Osteoblast (primary cell): ENCODE results near the gene RAB3GAP2. TPM values are rescaled to one million over a fixed set of nuclear protein-coding genes. Genes with fewer than 3 reads are reported as not detected.

Source experiments
- DNase-seq: peaks from one replicate; pipeline ENCODE4 v3.0.0; 2011; ENCODE audit warnings: low spot score, mixed read lengths; ENCODE audit not compliant: insufficient read length; ENCODE audit errors: missing footprints
- H2AFZ ChIP-seq: 2 replicates; pipeline ENCODE4 v1.6.0; 2011; ENCODE audit warnings: mild to moderate bottlenecking, low read length
- H3K27ac ChIP-seq: 2 replicates; pipeline ENCODE4 v1.5.1; 2011; ENCODE audit warnings: mild to moderate bottlenecking, low read depth, low read length, moderate library complexity
- H3K27me3 ChIP-seq: 2 replicates; pipeline ENCODE4 v1.6.0; 2012; ENCODE audit warnings: mild to moderate bottlenecking, control low read depth, inconsistent platforms, low read length, moderate library complexity; ENCODE audit not compliant: insufficient read depth
- H3K36me3 ChIP-seq: 2 replicates; pipeline ENCODE4 v1.5.1; 2011; ENCODE audit warnings: mild to moderate bottlenecking, low read length, control low read depth, moderate library complexity; ENCODE audit not compliant: insufficient read depth
- H3K4me1 ChIP-seq: 2 replicates; pipeline ENCODE4 v1.5.1; 2011; ENCODE audit warnings: mild to moderate bottlenecking, low read length, control low read depth, moderate library complexity; ENCODE audit not compliant: insufficient read depth
- H3K4me2 ChIP-seq: 2 replicates; pipeline ENCODE4 v1.6.0; 2011; ENCODE audit warnings: mild to moderate bottlenecking, low read length; ENCODE audit not compliant: insufficient read depth
- H3K4me3 ChIP-seq: fragments of 200-600 bp; sonication (generic); 3 replicates; pipeline ENCODE4 v1.5.1; 2012; ENCODE audit warnings: mild to moderate bottlenecking, low read length, inconsistent platforms; ENCODE audit not compliant: insufficient read depth
- H3K79me2 ChIP-seq: 2 replicates; pipeline ENCODE4 v1.6.0; 2012; ENCODE audit warnings: mild to moderate bottlenecking, low read length, control low read depth, inconsistent platforms; ENCODE audit not compliant: insufficient read depth
- H3K9me3 ChIP-seq: 2 replicates; pipeline ENCODE4 v1.5.1; 2011; ENCODE audit warnings: low read depth, low read length, control low read depth
- H4K20me1 ChIP-seq: 2 replicates; pipeline ENCODE4 v1.6.0; 2012; ENCODE audit warnings: mild to moderate bottlenecking, low read length, control low read depth; ENCODE audit not compliant: insufficient read depth
- total RNA-seq: library from RNA; depleted of rRNA; stranded (reverse); fragments of >200 nt; gene quantifications from 2 replicates; pipeline ENCODE4 v1.2.3, GENCODE V29; 2012
- TF ChIP-seq, protein P1 (sequence below): IDR thresholded peaks from 2 replicates; pipeline ENCODE4 v1.5.1; 2011; ENCODE audit warnings: mild to moderate bottlenecking, low read depth, low read length, moderate library complexity; ENCODE audit errors: extremely low read depth

Gene RAB3GAP2
- total RNA-seq, 1 donor = 44.2 TPM

DNA sequence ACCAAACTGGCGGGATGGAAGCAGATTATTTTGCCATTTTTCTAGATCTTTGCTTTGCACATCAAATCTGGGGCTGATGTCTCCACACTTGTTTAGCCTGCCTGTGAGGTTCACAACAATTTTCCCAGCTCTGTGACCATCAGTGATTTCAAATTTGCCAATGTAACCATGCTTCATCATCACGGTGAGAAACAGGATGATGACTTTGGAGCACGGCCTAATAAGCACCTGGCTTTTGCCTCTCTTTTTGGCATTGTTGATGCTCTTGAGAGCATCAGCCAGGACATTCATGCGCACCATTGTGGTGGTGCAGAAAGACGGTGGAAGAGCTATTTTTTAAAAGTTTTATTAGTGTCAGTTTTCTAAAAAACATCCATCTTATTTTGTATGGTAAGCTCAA is 128.2 kb downstream of the RAB3GAP2 start:
- Histone ChIP-seq H3K9me3 (no peaks in the 10 kb centered on the region), H3K79me2 (no peaks in the 10 kb centered on the region), H3K27ac (no peak overlapping the region), H3K4me2 (no peak overlapping the region), H2AFZ (no peak overlapping the region), H4K20me1 (no peaks in the 10 kb centered on the region), H3K4me1 (no peaks in the 10 kb centered on the region), H3K4me3 (no peak overlapping the region), H3K27me3 (no peaks in the 10 kb centered on the region), H3K36me3 (peaks cover 43% of the 10 kb centered on the region)
- DNase-seq = no peak
- TF ChIP-seq, protein P1, sequence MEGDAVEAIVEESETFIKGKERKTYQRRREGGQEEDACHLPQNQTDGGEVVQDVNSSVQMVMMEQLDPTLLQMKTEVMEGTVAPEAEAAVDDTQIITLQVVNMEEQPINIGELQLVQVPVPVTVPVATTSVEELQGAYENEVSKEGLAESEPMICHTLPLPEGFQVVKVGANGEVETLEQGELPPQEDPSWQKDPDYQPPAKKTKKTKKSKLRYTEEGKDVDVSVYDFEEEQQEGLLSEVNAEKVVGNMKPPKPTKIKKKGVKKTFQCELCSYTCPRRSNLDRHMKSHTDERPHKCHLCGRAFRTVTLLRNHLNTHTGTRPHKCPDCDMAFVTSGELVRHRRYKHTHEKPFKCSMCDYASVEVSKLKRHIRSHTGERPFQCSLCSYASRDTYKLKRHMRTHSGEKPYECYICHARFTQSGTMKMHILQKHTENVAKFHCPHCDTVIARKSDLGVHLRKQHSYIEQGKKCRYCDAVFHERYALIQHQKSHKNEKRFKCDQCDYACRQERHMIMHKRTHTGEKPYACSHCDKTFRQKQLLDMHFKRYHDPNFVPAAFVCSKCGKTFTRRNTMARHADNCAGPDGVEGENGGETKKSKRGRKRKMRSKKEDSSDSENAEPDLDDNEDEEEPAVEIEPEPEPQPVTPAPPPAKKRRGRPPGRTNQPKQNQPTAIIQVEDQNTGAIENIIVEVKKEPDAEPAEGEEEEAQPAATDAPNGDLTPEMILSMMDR = no peak

DNA sequence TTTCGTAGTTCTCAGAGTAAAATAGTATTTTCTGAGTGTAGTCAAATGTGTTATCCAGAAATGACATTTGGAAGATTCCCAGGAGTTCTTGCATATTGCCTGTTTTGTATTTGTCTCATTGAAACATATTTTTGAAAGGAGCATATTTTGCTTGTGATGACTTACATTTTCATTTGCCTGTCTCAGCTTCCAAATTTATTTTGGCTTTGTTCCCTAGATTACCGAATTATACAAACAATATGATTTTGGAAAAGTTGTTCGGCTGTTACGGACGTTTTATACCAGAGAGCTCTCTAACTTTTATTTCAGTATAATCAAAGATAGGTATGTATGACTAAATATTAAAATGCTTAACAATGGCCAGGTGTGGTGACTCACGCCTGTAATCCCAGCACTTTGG is 132.3 kb downstream of the RAB3GAP2 start:
- H2AFZ ChIP-seq = no peak overlapping the region
- H3K4me1 ChIP-seq = no peaks in the 10 kb centered on the region
- H3K27me3 ChIP-seq = no peaks in the 10 kb centered on the region
- H3K27ac ChIP-seq = no peak overlapping the region
- no peaks in the 10 kb centered on the region for H3K79me2 ChIP-seq
- no peak overlapping the region for H3K4me3 ChIP-seq
- DNase-seq = no peak
- peaks cover 48% of the 10 kb centered on the region for H3K36me3 ChIP-seq
- no peaks in the 10 kb centered on the region for H3K9me3 ChIP-seq
- TF ChIP-seq, protein P1 = no peak
- no peaks in the 10 kb centered on the region for H4K20me1 ChIP-seq
- no peak overlapping the region for H3K4me2 ChIP-seq

DNA sequence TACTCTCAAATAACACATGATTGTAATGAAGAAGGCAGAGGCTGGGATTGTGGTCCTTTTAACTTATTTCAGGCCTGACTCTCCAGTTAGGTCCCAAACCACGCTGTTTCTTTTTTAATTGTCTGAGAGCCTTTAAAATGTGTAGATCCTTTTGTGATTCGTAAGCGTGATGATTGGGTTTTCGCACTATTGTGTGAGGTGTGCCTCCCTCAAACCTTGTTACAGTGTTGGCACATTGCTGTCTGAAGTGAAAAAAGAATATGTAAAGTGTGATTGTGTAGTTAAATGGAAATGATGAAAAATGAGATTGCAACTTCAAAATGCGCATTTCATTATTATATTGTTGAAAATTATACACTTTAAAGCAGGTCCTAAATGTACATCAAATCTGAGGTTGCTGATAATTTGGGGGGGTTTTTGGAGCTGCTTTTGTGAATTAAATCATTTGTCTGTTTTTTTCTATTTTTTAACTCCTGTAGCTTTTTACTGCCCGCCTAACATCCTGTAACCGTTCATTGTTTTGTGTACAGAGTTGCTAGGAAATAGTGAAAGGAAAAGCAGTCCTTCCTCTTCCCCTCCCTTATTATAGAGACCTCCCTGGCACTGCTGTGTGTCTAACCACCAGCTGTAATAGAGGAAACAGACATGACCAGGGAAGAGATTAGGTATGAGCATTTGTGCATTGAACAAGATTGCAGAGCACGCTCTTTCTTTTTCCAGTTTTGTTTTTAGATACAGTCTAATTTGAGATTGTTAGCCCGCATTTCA is 135.1 kb downstream of the RAB3GAP2 start:
- H3K36me3 ChIP-seq = peaks cover 55% of the 10 kb centered on the region
- H3K4me2 ChIP-seq = no peak overlapping the region
- no peak overlapping the region for H2AFZ ChIP-seq
- no peak overlapping the region for H3K4me3 ChIP-seq
- no peak overlapping the region for H3K27ac ChIP-seq
- TF ChIP-seq, protein P1 = no peak
- no peaks in the 10 kb centered on the region for H3K79me2 ChIP-seq
- no peak for DNase-seq
- no peaks in the 10 kb centered on the region for H3K4me1 ChIP-seq
- no peaks in the 10 kb centered on the region for H3K9me3 ChIP-seq
- no peaks in the 10 kb centered on the region for H3K27me3 ChIP-seq
- no peaks in the 10 kb centered on the region for H4K20me1 ChIP-seq

GRCh38 chr1:220135755-220136154 is 136.5 kb downstream of the RAB3GAP2 start:
- no peak overlapping the region for H2AFZ ChIP-seq
- DNase-seq = no peak
- no peaks in the 10 kb centered on the region for H3K9me3 ChIP-seq
- no peak overlapping the region for H3K4me2 ChIP-seq
- peaks cover 46% of the 10 kb centered on the region for H3K36me3 ChIP-seq
- no peaks in the 10 kb centered on the region for H4K20me1 ChIP-seq
- H3K4me1 ChIP-seq = no peaks in the 10 kb centered on the region
- no peak overlapping the region for H3K27ac ChIP-seq
- H3K79me2 ChIP-seq = no peaks in the 10 kb centered on the region
- H3K27me3 ChIP-seq = no peaks in the 10 kb centered on the region
- TF ChIP-seq, protein P1 = no peak
- H3K4me3 ChIP-seq = no peak overlapping the region
